Daoy (cell line): ENCODE results near the gene APOB. TPM values are rescaled to one million over a fixed set of nuclear protein-coding genes. Genes with fewer than 3 reads are reported as not detected.

ENCODE experiments used
- DNase-seq: peaks from one replicate; pipeline ENCODE4 v3.0.0-alpha.2; 2015; ENCODE audit warnings: low read depth
- total RNA-seq: library from RNA; depleted of rRNA; stranded (reverse); fragments of >200 nt; shearing (Covaris generic); gene quantifications from 2 replicates; pipeline ENCODE4 v1.2.3, GENCODE V29; 2014

Gene APOB
- total RNA-seq, 1 experiment from 2014 or later, result not detected

GRCh38 chr2:21003572-21004180 lies 40.2 kb downstream of the APOB start:
- DNase-seq, result no peak

- no peak for DNase-seq
Measured at GRCh38 chr2:21002814-21003192, 41.1 kb downstream of the APOB start.

- no peak for DNase-seq
Measured at GRCh38 chr2:21001988-21002813, 41.7 kb downstream of the APOB start.

GRCh38 chr2:21001225-21001946 lies 42.5 kb downstream of the APOB start:
- no peak for DNase-seq

- no peak for DNase-seq
Measured at GRCh38 chr2:20999906-21000645, 43.8 kb downstream of the APOB start.

- no peak for DNase-seq
Measured at GRCh38 chr2:20998972-20999905, 44.6 kb downstream of the APOB start.

- DNase-seq, result no peak
Measured at GRCh38 chr2:20997953-20998722, 45.7 kb downstream of the APOB start.

- peak; percentile 47 for DNase-seq
Measured at GRCh38 chr2:20994130-20994529, 49.7 kb downstream of the APOB start.

GRCh38 chr2:20992201-20992711 lies 51.6 kb downstream of the APOB start:
- DNase-seq, result peak; percentile 41

GRCh38 chr2:20990442-20991430 lies 53.1 kb downstream of the APOB start:
- DNase-seq, result no peak

- DNase-seq, result no peak
Measured at GRCh38 chr2:20989404-20989803, 54.5 kb downstream of the APOB start.

GRCh38 chr2:20988905-20989304 lies 55.0 kb downstream of the APOB start:
- peak; percentile 25 for DNase-seq

- no peak for DNase-seq
Measured at GRCh38 chr2:20986024-20986939, 57.6 kb downstream of the APOB start.

GRCh38 chr2:20985062-20985461 lies 58.8 kb downstream of the APOB start:
- DNase-seq, result no peak

GRCh38 chr2:20984408-20984807 lies 59.5 kb downstream of the APOB start:
- DNase-seq, result no peak

GRCh38 chr2:20983844-20984243 lies 60.0 kb downstream of the APOB start:
- no peak for DNase-seq

- DNase-seq, result no peak
Measured at GRCh38 chr2:20982861-20983260, 61.0 kb downstream of the APOB start.
